MG63 (cell line): ENCODE results near the gene FRAT1. TPM values are rescaled to one million over a fixed set of nuclear protein-coding genes. Genes with fewer than 3 reads are reported as not detected.

Experiments
- DNase-seq: peaks from one replicate; pipeline ENCODE4 v3.0.0-alpha.2; 2020
- H3K27me3 ChIP-seq: fragments of 250-450 bp; sonication (Bioruptor Pico); 2 replicates; pipeline ENCODE4 v1.5.1; 2020; ENCODE audit warnings: mild to moderate bottlenecking, moderate library complexity
- H3K36me3 ChIP-seq: fragments of 250-450 bp; sonication (Bioruptor Pico); 2 replicates; pipeline ENCODE4 v1.5.1; 2020; ENCODE audit warnings: mild to moderate bottlenecking, moderate library complexity
- H3K4me3 ChIP-seq: fragments of 250-450 bp; sonication (Bioruptor Pico); 2 replicates; pipeline ENCODE4 v1.5.1; 2020; ENCODE audit warnings: mild to moderate bottlenecking, moderate library complexity
- H3K9me3 ChIP-seq: fragments of 250-450 bp; sonication (Bioruptor Pico); 2 replicates; pipeline ENCODE4 v1.5.1; 2020; ENCODE audit warnings: mild to moderate bottlenecking, moderate library complexity
- total RNA-seq: library from RNA; depleted of rRNA; stranded (reverse); fragments of >200 nt; shearing (Covaris generic); gene quantifications from 2 replicates; pipeline ENCODE4 v1.2.3, GENCODE V29; 2014; ENCODE audit warnings: low replicate concordance

The FRAT1 gene
- total RNA-seq, 1 experiment from 2014 or later, result 5.9 TPM

- H3K4me3 ChIP-seq, result no peak overlapping the region
- DNase-seq, result no peak
- no peaks in the 10 kb centered on the region for H3K9me3 ChIP-seq
- H3K27me3 ChIP-seq, result no peaks in the 10 kb centered on the region
- no peaks in the 10 kb centered on the region for H3K36me3 ChIP-seq
Measured at GRCh38 chr10:97298223-97298571, 20.9 kb upstream of the FRAT1 start.

- DNase-seq, result no peak
- H3K9me3 ChIP-seq, result no peaks in the 10 kb centered on the region
- H3K36me3 ChIP-seq, result no peaks in the 10 kb centered on the region
- H3K4me3 ChIP-seq, result no peak overlapping the region
- no peaks in the 10 kb centered on the region for H3K27me3 ChIP-seq
Measured at GRCh38 chr10:97300980-97301379, 18.1 kb upstream of the FRAT1 start.

GRCh38 chr10:97302088-97302791, 16.8 kb upstream of the FRAT1 start:
- Histone ChIP-seq H3K36me3 (no peaks in the 10 kb centered on the region), H3K27me3 (no peaks in the 10 kb centered on the region), H3K9me3 (no peaks in the 10 kb centered on the region), H3K4me3 (no peak overlapping the region)
- no peak for DNase-seq

GRCh38 chr10:97307441-97307840, 11.6 kb upstream of the FRAT1 start:
- DNase-seq, result no peak
- Histone ChIP-seq H3K9me3 (no peaks in the 10 kb centered on the region), H3K36me3 (no peaks in the 10 kb centered on the region), H3K27me3 (no peaks in the 10 kb centered on the region), H3K4me3 (no peak overlapping the region)

- no peak for DNase-seq
- Histone ChIP-seq H3K9me3 (no peaks in the 10 kb centered on the region), H3K4me3 (no peak overlapping the region), H3K36me3 (no peaks in the 10 kb centered on the region), H3K27me3 (no peaks in the 10 kb centered on the region)
Measured at GRCh38 chr10:97307866-97308780, 10.9 kb upstream of the FRAT1 start.

GRCh38 chr10:97311111-97311626, 7.9 kb upstream of the FRAT1 start:
- no peaks in the 10 kb centered on the region for H3K27me3 ChIP-seq
- no peaks in the 10 kb centered on the region for H3K9me3 ChIP-seq
- no peaks in the 10 kb centered on the region for H3K36me3 ChIP-seq
- no peak for DNase-seq
- no peak overlapping the region for H3K4me3 ChIP-seq

- Histone ChIP-seq H3K36me3 (no peaks in the 10 kb centered on the region), H3K9me3 (no peaks in the 10 kb centered on the region), H3K27me3 (no peaks in the 10 kb centered on the region), H3K4me3 (no peak overlapping the region)
- no peak for DNase-seq
Measured at GRCh38 chr10:97312897-97313296, 6.2 kb upstream of the FRAT1 start.

- H3K4me3 ChIP-seq, result no peak overlapping the region
- no peaks in the 10 kb centered on the region for H3K27me3 ChIP-seq
- H3K36me3 ChIP-seq, result no peaks in the 10 kb centered on the region
- H3K9me3 ChIP-seq, result no peaks in the 10 kb centered on the region
- no peak for DNase-seq
Measured at GRCh38 chr10:97314671-97315070, 4.4 kb upstream of the FRAT1 start.

GRCh38 chr10:97319671-97320479, 804 bp downstream of the FRAT1 start:
- H3K36me3 ChIP-seq, result no peaks in the 10 kb centered on the region
- no peaks in the 10 kb centered on the region for H3K27me3 ChIP-seq
- H3K4me3 ChIP-seq, result peak overlapping the region; percentile 88
- peak; percentile 49 for DNase-seq
- no peaks in the 10 kb centered on the region for H3K9me3 ChIP-seq

- Histone ChIP-seq H3K4me3 (peak overlapping the region; percentile 43), H3K27me3 (no peaks in the 10 kb centered on the region), H3K36me3 (no peaks in the 10 kb centered on the region), H3K9me3 (no peaks in the 10 kb centered on the region)
- no peak for DNase-seq
Measured at GRCh38 chr10:97320480-97321031, 1.5 kb downstream of the FRAT1 start.

GRCh38 chr10:97321032-97321803, 2.1 kb downstream of the FRAT1 start:
- no peaks in the 10 kb centered on the region for H3K9me3 ChIP-seq
- H3K4me3 ChIP-seq, result no peak overlapping the region
- H3K36me3 ChIP-seq, result no peaks in the 10 kb centered on the region
- H3K27me3 ChIP-seq, result no peaks in the 10 kb centered on the region
- DNase-seq, result no peak

GRCh38 chr10:97321804-97322190, 2.7 kb downstream of the FRAT1 start:
- H3K27me3 ChIP-seq, result no peaks in the 10 kb centered on the region
- H3K4me3 ChIP-seq, result no peak overlapping the region
- H3K36me3 ChIP-seq, result no peaks in the 10 kb centered on the region
- no peak for DNase-seq
- H3K9me3 ChIP-seq, result no peaks in the 10 kb centered on the region

- Histone ChIP-seq H3K27me3 (no peaks in the 10 kb centered on the region), H3K9me3 (no peaks in the 10 kb centered on the region), H3K36me3 (no peaks in the 10 kb centered on the region), H3K4me3 (no peak overlapping the region)
- no peak for DNase-seq
Measured at GRCh38 chr10:97323501-97323900, 4.4 kb downstream of the FRAT1 start.

- no peaks in the 10 kb centered on the region for H3K27me3 ChIP-seq
- no peak for DNase-seq
- H3K4me3 ChIP-seq, result no peak overlapping the region
- H3K36me3 ChIP-seq, result no peaks in the 10 kb centered on the region
- no peaks in the 10 kb centered on the region for H3K9me3 ChIP-seq
Measured at GRCh38 chr10:97325754-97326153, 6.7 kb downstream of the FRAT1 start.

GRCh38 chr10:97327348-97328294, 8.6 kb downstream of the FRAT1 start:
- Histone ChIP-seq H3K36me3 (peaks cover 6% of the 10 kb centered on the region), H3K27me3 (no peaks in the 10 kb centered on the region), H3K4me3 (no peak overlapping the region), H3K9me3 (no peaks in the 10 kb centered on the region)
- DNase-seq, result no peak
